NB4 (cell line): ENCODE results near the gene ZNF580.

Experiments
- CTCF ChIP-seq: IDR thresholded peaks from one replicate; pipeline ENCODE4 v1.5.1; 2012; ENCODE audit warnings: low read depth, low read length
- MAX ChIP-seq: IDR thresholded peaks from 2 replicates; pipeline ENCODE4 v1.6.1; 2011; ENCODE audit warnings: low read depth, low read length
- POLR2A ChIP-seq: IDR thresholded peaks from 2 replicates; pipeline ENCODE4 v1.6.1; 2011; ENCODE audit warnings: mild to moderate bottlenecking; ENCODE audit not compliant: insufficient read length; ENCODE audit errors: extremely low read depth

GRCh38 chr19:55626350-55626749, 14.5 kb upstream of the ZNF580 start:
- no peak for TF ChIP-seq CTCF
- TF ChIP-seq POLR2A, result no peak
- no peak for TF ChIP-seq MAX
